GM23248 (cell line): ENCODE results near the gene PPFIA3.

Source experiments
- EZH2 ChIP-seq: fragments of 200-600 bp; sonication (generic); IDR thresholded peaks from 2 replicates; pipeline ENCODE4 v1.6.1; 2018; ENCODE audit warnings: antibody characterized with exemption, mild to moderate bottlenecking; ENCODE audit not compliant: insufficient read depth, poor library complexity, severe bottlenecking
- EZH2phosphoT487 ChIP-seq: fragments of 200-600 bp; sonication (generic); IDR thresholded peaks from 2 replicates; pipeline ENCODE4 v1.6.1; 2018; ENCODE audit warnings: antibody characterized with exemption, moderate library complexity, mild to moderate bottlenecking, low read depth; ENCODE audit not compliant: insufficient read depth

DNA sequence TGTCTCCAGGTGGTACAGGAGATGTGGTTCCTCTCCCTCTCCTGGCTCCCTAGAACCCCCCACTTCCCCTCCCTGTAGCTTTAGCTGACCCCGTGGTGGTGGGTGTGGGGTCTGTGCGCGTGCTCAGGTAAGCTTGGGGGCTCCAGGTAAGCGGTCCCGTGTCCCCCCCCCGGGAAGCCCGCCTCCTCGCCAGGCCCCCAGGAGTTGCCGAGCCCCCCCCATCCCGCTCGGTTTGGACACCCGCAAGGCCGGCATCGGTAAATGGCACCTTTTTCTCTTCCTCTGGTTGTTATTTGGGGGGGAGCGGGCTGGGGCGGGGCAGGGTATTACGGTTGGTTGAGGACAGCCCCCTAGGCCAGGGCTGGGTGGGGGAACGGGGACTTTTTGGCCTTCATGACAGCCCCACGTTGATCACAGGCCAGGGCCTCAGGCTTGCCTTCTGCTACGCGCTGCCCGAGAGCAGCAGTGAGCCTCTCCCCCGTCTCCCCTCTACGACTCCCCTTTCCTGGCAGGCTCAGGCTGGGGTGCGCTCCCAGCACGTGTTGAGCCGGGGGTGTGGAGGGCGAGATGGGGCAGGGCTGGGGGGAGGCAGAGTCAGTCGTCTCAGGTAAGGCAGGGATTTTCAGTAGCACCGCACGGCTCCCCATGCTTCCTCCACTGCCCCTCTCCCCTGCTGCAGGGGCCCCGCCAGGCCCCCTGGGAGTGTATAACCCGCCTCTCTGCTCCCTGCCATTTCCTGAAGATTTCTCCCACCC, 15.8 kb upstream of the PPFIA3 start:
- TF ChIP-seq EZH2 (no peak), EZH2phosphoT487 (no peak)
